ENCODE results near the gene GRIK3.
"Not testable (repeated sequence)": the region's sequence is repeated elsewhere in the genome, so short reads cannot be mapped to it uniquely, and the experiment has no call there.

GRIK3 gene

DNA sequence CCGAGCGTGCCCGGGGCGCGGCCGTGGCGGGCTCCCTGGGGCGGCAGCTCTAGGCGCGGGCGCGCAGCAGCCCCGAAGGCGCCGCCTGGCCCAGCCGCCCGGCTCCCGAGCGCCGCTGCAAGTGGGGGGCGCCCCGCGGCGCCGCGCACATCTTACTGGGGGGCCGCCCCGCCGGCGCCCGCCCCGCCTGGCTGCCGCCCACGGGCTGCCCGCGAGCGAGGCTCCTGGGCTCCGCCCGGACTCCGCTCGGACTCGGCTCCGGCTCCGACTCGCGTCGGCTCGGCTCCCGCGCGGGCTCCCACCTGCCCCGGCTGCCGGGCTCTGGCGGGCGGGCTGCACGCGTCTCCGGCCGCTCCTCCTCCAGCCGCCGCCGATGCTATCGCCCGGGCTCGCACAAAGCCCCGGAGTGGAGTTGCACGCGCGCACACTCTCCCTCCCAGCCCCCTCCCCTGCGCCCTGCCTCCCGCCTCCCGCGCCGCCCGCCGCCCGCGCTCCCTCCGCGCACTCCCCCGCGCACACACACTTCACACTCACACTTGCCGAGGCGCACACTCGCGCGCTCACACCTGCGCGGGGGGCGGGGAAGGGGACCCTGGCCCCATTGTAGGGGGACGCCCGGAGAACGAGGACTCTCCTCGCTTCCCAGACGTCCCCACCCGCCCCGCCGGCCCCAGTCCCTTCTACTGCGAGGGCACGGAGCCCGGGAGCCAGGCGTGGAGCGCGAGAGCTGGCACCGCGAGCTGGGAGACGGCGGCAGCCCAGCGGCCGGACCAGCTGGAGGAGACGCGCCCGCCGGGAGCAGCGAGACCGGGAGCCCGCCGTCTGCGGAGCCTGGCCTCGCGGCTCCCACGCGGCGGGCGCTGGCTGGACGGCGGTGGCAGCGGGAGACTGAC lies at the start of gene GRIK3:
Gene GRIK3 (minus strand): TSS at position 395 of the 893 bp plus-strand sequence. CDS start 407 bp downstream, outside the sequence.
- no peak for DNase-seq (ENCODE audit: low read depth)

DNA sequence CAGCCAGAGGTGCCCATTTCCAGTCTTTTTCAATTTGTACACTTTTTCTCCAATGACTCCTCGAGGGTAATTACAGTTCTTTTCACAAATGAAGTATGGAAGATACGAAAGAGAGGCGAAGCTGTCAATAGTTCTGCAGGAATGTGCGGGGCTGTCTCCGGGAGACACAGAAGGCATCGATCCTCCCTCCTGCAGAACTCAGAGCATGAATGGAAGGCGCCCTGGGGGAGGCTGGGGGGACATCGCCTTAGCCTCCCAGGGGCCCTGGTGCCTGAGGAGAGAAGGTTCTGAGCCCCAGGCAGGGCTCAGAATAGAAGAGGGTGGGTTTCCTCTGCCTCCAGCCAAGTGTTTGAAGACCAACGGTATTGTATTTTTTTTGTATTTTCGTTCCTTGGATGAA lies 49.7 kb upstream of the GRIK3 start:
- DNase-seq (ENCODE audit: low read depth) = no peak

GRCh38 chr1:37083603-37084002 lies 49.3 kb upstream of the GRIK3 start:
- DNase-seq (ENCODE audit: low read depth) = no peak

DNA sequence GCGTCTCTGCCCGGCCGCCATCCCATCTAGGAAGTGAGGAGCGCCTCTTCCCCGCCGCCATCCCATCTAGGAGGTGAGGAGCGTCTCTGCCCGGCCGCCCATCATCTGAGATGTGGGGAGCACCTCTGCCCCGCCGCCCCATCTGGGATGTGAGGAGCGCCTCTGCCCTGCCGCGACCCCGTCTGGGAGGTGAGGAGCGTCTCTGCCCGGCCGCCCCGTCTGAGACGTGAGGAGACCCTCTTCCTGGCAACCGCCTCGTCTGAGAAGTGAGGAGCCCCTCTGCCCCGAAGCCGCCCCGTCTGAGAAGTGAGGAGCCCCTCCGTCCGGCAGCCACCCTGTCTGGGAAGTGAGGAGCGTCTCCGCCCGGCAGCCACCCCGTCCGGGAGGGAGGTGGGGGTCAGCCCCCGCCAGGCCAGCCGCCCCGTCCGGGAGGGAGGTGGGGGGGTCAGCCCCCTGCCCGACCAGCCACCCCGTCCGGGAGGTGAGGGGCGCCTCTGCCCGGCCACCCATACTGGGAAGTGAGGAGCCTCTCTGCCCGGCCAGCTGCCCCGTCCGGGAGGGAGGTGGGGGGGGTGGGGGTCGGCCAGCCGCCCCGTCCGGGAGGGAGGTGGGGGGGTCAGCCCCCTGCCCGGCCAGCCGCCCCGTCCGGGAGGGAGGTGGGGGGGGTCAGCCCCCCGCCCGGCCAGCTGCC lies 46.1 kb upstream of the GRIK3 start:
- DNase-seq (ENCODE audit: low read depth) = not testable (repeated sequence)

DNA sequence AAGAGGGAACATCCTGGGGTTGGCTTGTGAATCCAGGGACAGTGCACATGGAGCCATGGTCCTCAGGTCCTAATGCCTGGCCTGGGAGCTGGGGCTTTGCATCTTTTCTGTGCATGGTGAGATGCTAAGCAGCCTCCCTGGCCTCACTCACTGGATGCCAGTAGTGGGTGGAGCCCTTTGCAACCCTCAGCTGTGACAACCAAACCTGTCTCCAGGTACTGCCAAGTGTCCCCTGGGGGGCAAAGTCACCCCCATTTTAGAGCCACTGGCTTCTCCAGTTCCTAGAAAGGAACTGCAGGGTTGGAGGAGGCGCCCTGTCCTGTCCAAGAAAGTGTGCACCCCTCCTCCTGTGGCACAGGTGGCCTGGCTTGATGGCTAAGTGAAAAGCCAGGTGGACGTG lies 44.6 kb upstream of the GRIK3 start:
- DNase-seq (ENCODE audit: low read depth) = no peak

GRCh38 chr1:37076168-37076567 lies 41.9 kb upstream of the GRIK3 start:
- no peak for DNase-seq (ENCODE audit: low read depth)

- no peak for DNase-seq (ENCODE audit: low read depth)
These were observed 39.6 kb upstream of the GRIK3 start for GRCh38 chr1:37073854-37074379.

DNA sequence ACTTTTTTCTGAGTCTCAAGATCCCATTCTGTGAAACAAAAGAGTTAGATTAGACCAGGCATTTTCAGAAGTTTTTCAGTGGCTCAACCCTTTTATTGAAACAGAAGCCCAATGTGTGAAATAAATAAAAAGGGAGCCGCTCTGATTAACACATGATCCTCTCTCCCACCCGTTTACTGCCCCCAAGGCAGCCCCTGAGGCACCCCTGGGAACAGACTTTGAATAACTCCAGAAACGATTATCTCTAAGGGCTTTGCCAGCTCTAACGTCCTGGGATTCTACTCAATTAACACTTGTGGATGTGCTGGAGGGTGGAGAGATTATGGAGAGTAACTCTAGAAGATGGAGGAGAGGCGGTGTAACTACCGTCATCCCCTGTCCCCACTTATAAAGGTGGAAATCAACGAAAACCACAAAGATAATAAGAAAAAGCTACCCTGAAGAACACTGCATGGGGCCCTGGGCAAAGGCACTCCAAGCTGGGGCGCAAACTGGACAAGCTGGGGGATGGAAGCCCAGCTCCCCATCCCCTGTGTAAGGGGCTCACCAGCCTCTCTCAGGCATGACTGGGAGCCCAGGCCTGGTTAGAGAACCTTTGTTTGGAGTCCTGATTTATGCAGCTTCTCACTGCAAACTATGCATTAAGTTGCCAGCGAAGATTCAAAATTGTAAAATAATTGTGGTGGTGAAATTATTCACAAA lies 39.0 kb upstream of the GRIK3 start:
- no peak for DNase-seq (ENCODE audit: low read depth)

DNA sequence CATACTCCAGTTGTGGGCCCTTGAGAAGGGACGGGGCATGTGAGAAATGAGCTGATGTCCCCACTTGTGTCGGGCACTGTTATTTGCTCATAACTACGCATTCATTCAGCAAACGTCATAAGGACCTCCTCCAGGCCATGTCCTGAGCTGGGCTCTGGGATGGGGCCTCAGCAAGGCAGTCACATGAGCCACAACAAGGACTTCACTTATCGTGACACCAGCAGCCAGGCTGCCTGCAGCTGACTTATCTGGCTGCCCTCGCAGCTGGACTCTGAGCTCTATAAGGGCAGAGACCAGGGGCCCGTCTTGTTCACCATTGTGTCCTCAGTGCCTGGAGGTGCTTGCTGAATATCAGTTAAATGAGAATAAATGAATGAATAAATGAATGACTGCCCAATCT lies 37.5 kb upstream of the GRIK3 start:
- DNase-seq (ENCODE audit: low read depth) = no peak

GRCh38 chr1:37070126-37070525 lies 35.8 kb upstream of the GRIK3 start:
- DNase-seq (ENCODE audit: low read depth) = no peak

GRCh38 chr1:37069406-37069805 lies 35.1 kb upstream of the GRIK3 start:
- DNase-seq (ENCODE audit: low read depth) = no peak

DNA sequence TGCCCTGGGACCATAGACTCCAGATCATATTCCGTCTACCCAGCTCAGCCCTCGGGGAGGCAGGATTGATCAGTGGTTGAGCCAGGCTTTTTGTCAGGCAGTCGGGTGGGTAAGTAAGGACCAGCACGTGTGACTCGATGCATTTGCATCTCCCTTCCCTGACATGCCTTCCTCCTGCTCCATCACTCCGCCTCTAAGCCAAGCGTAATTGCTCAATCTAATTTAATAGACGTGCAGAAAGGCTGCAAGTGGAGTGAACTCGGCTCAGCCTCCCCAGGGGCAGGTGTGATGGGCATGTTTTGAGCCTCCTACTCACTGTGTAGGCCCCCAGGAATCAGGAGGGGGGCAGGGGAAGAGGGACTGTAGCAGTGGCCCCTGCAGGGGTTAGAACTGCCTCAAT lies 34.6 kb upstream of the GRIK3 start:
- no peak for DNase-seq (ENCODE audit: low read depth)

DNA sequence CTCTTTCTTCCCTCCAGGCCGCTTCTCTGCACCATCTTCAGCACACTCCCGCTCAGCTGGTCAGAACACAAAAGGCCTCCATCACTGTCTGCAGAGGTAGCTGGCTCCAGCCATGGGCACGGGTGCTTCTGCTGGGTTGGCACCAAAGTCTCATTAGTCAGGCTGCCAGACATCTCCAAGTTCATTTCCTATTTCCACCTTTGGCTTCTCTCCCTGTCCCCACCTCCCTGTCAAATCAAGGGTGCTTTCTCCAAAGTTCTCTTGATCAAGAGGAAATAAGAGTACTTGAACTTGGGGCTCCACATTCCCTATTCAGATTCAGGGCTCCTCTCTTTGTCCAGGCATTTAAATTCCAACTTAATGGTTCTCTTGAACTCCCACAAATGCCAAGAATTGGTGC lies 33.9 kb upstream of the GRIK3 start:
- DNase-seq (ENCODE audit: low read depth) = no peak

GRCh38 chr1:37064039-37064438 lies 29.7 kb upstream of the GRIK3 start:
- DNase-seq (ENCODE audit: low read depth) = no peak

GRCh38 chr1:37059346-37059745 lies 25.0 kb upstream of the GRIK3 start:
- DNase-seq (ENCODE audit: low read depth) = no peak

- no peak for DNase-seq (ENCODE audit: low read depth)
These were observed 24.2 kb upstream of the GRIK3 start for GRCh38 chr1:37058424-37058988.

GRCh38 chr1:37056325-37056724 lies 22.0 kb upstream of the GRIK3 start:
- DNase-seq (ENCODE audit: low read depth) = no peak

- no peak for DNase-seq (ENCODE audit: low read depth)
These were observed 21.3 kb upstream of the GRIK3 start for GRCh38 chr1:37055631-37056030.

GRCh38 chr1:37053173-37053572 lies 18.9 kb upstream of the GRIK3 start:
- DNase-seq (ENCODE audit: low read depth) = no peak

DNA sequence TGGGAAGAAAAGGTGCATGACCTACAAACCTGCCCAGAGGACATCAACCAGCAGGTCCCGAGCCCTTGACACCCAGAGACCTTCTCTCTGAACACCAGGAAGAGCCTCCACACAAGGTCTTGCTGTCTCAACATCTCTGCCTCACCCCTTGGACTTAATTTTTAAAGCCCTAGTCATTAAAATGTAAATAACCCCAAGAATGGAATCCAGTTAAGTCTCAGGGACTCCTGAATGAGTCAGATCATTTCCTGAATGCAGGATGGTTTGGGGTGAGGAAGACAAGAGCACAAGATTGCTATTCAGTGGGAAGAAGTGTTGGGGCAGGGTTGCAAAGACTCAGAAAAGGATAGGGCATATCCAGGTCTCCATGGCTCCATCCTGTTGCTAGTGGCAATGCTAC lies 17.8 kb upstream of the GRIK3 start:
- DNase-seq (ENCODE audit: low read depth) = no peak

DNA sequence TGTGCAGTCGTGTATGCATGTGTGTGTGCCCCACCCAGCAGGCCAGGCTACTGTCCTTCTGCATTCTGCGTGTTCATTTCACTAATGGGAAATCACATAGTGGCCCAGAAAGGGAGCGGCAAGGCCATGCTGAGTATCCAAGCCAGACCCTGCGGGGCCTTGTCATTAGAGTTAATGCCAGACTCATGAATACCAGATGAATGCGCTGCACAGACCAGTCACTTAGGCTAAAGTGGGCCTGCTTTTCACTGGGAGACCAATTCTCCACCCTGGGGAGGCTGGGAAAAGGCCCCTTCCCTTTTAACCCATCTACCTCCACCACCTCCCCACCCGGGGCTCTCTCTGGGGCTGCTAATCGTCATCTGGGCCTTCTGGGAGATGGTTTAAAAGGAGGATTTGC lies 17.0 kb upstream of the GRIK3 start:
- no peak for DNase-seq (ENCODE audit: low read depth)

DNA sequence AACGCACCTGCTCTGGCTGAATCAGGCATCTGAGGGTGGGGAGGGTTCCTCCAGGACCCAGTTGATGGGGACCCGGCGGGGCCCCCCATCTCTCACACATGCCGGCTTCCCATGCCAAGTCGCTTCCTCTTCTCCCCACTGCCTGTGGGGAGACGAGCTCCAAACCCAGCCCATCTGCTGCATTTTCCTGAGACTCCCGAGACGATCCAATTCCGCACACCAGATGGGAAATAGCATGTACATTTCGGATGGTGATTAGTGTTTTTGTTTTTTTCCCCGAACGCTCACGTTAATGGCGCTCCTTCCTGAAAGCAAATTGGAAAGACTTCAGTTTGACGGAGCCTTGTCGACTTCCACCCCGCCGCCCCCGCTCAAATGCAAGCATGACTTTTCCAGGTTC lies 13.2 kb upstream of the GRIK3 start:
- DNase-seq (ENCODE audit: low read depth) = no peak
